IPS DF 6.9 (cell line): ENCODE data around the gene RAB44.

Experiments
- DNase-seq: peaks from one replicate; pipeline ENCODE4 v3.0.0-alpha.2; 2013; ENCODE audit warnings: low read depth, low spot score
- H3K27ac ChIP-seq: one replicate; pipeline ENCODE4 v1.5.1; 2013; ENCODE audit warnings: low read length, control low read depth
- H3K27me3 ChIP-seq: 2 replicates; pipeline ENCODE4 v1.6.1; 2013; ENCODE audit warnings: mild to moderate bottlenecking, low read length; ENCODE audit not compliant: control insufficient read depth, insufficient read depth
- H3K36me3 ChIP-seq: 2 replicates; pipeline ENCODE4 v1.6.1; 2013; ENCODE audit warnings: low read length; ENCODE audit not compliant: control insufficient read depth, insufficient read depth
- H3K4me1 ChIP-seq: 2 replicates; pipeline ENCODE4 v1.6.1; 2013; ENCODE audit warnings: low read length; ENCODE audit not compliant: control insufficient read depth, insufficient read depth
- H3K4me3 ChIP-seq: 2 replicates; pipeline ENCODE4 v1.5.1; 2013; ENCODE audit warnings: mild to moderate bottlenecking, low read length
- H3K9me3 ChIP-seq: 2 replicates; pipeline ENCODE4 v1.6.1; 2013; ENCODE audit warnings: low read length, inconsistent platforms; ENCODE audit not compliant: control insufficient read depth, insufficient read depth
- WGBS: extraction: QIAGEN DNeasy Blood & Tissue Kit; methylation state at CpG from one replicate; pipeline ENCODE4 v1.1.7; 2013; ENCODE audit warnings: mixed read lengths, missing lambda C conversion rate; ENCODE audit not compliant: insufficient read length, insufficient coverage; 5-methylcytosine and 5-hydroxymethylcytosine counted together

The RAB44 gene

DNA sequence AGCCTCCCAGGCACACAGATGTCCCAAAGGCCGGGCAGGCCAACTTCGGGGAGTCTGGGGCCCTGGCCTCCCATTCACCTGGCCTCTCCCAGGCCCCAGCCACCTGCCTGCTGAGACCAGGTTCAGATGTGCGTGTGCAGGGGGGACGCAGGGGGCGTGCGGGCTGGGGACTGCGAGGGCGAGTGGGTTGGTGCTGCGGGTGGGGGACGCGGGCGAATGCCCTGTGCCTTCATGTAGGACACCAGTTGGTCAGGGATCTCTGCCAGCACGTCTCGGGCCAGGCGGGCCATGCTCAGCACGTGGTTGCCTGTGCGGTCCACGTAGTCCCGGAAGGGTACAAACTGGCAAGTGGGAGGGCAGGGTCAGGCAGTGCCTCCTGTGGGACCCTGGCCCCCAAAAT is 44.5 kb downstream of the RAB44 start:
- H3K27ac ChIP-seq = no peak overlapping the region
- no peaks in the 10 kb centered on the region for H3K36me3 ChIP-seq
- WGBS = no CpG with 5 or more reads among the region's 19 CpGs
- no peak overlapping the region for H3K4me3 ChIP-seq
- H3K9me3 ChIP-seq = no peaks in the 10 kb centered on the region
- no peaks in the 10 kb centered on the region for H3K4me1 ChIP-seq
- DNase-seq = no peak
- H3K27me3 ChIP-seq = no peaks in the 10 kb centered on the region

DNA sequence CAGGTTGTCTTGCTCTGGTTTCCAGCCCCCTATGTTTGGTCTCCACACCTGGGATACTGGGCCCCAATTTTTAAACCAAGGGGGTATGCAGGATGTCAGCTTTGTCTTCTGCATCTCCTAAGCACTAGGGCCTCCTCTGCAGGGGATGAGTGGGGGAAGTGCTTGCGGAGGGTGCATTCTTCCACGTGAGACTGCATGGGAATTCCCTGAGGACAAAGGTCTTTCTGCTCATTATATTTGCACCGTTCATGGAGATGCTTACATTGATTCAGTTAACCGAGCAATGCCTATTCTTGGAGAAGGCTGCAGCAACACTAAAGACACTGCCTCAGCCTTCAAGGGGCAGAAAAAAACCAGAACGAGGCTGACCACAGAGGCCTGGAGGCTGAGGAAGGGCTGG is 45.4 kb downstream of the RAB44 start:
- no peaks in the 10 kb centered on the region for H3K9me3 ChIP-seq
- WGBS = no CpG with 5 or more reads among the region's 5 CpGs
- H3K4me3 ChIP-seq = no peak overlapping the region
- H3K27me3 ChIP-seq = no peaks in the 10 kb centered on the region
- no peaks in the 10 kb centered on the region for H3K4me1 ChIP-seq
- no peak overlapping the region for H3K27ac ChIP-seq
- DNase-seq = no peak
- H3K36me3 ChIP-seq = no peaks in the 10 kb centered on the region

DNA sequence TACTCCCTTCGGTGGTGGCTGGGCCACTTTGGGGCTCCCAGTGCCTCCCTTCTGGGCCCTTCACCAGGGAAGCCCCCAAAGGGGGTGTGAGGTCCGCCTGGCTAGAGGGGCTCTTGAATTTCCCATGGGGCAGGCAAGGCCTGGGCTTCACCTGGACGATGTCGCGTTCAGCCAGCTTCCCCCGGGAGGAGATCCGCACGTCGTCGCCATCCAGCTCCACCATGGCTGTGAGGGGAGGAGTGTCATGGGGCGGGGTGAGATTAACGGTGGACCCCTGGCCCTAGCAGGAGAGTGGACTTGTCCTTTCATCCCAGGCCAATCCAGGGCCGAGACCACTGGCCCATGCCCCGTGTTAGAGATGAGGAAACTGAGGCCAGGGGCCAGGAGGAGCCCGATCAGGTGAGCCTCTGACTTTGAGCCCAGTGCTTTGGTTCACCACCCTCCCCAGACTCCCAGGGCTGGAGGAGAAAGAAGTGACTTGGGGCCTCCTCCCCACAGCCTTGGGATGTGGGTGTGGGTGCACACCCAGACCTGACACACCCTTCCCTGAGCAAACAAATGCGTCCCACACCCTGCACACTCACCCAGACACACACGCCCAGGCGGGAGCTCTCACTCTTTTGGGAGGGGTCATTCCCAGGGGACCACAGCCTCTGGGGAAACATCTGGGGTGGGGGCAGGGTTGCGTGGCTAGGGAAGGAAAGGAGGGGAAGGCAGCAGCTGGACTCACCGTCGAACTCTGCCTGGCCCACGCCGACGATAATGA is 46.1 kb downstream of the RAB44 start:
- no peak overlapping the region for H3K4me3 ChIP-seq
- no peak overlapping the region for H3K27ac ChIP-seq
- no peaks in the 10 kb centered on the region for H3K9me3 ChIP-seq
- H3K4me1 ChIP-seq = no peaks in the 10 kb centered on the region
- no CpG with 5 or more reads among the region's 24 CpGs for WGBS
- no peaks in the 10 kb centered on the region for H3K27me3 ChIP-seq
- H3K36me3 ChIP-seq = no peaks in the 10 kb centered on the region
- no peak for DNase-seq

DNA sequence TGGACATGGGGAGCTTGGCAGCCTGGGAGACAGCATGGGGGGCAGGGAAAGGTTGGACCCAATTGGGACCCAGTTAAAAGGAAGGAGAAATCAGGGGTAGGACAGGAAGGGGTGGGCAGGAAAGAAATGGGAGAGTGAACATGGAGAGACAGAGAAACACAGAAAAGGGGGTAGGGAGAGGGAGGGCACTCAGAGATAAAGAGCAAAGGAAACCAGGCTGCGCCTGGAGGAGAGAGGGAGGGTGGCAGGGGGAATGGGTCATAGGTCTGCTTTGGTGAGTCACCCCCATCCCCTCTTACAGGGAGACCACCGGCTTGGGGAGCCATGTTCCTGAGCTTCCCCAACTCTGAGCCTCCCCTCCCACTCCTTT is 46.7 kb downstream of the RAB44 start:
- no CpG with 5 or more reads among the region's 2 CpGs for WGBS
- Histone ChIP-seq H3K4me3 (no peak overlapping the region), H3K27me3 (no peaks in the 10 kb centered on the region), H3K9me3 (no peaks in the 10 kb centered on the region), H3K4me1 (no peaks in the 10 kb centered on the region), H3K27ac (no peak overlapping the region), H3K36me3 (no peaks in the 10 kb centered on the region)
- DNase-seq = no peak

DNA sequence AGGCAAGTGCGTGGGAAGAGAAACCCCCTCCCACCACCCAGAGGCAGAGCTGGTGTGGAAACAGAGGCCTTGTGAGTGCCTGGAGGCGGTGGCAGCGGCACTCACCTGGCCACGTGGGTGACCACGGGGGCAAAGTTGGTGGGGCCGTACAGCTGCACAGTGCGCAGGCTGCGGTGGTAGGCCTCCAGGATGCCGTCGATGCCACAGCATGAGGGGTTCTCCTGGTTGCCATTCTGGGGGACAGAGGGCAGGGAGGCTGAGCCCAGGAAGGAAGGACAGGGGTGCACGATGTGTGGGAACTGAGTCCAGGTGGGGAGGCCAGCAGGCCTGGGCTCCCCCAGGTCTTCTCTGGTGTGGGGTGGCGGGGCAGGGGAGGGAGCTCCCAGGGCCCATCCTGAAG is 47.7 kb downstream of the RAB44 start:
- Histone ChIP-seq H3K27ac (no peak overlapping the region), H3K9me3 (no peaks in the 10 kb centered on the region), H3K4me1 (no peaks in the 10 kb centered on the region), H3K27me3 (no peaks in the 10 kb centered on the region), H3K36me3 (no peaks in the 10 kb centered on the region), H3K4me3 (no peak overlapping the region)
- no CpG with 5 or more reads among the region's 12 CpGs for WGBS
- no peak for DNase-seq

DNA sequence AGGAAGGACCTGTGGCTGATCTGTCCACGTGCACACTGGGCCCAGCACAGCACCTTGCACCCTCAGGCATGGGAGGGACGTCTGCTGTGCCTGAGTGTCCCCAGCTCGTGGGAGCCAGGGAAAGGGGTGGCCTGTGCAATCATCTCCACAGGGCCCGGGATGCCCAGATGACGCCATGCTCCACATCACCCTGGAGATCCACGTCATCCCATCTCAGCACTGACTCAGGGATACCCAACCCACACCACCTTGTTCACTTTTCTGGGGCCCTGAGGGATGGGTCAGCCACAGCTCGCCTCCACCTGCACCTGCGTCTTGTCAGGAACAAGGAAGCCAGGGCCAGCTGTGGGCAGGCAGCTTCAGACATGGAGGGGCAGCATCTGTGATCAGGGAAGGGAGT is 48.2 kb downstream of the RAB44 start:
- Histone ChIP-seq H3K4me1 (no peaks in the 10 kb centered on the region), H3K36me3 (no peaks in the 10 kb centered on the region), H3K27me3 (no peaks in the 10 kb centered on the region), H3K4me3 (no peak overlapping the region), H3K27ac (no peak overlapping the region), H3K9me3 (no peaks in the 10 kb centered on the region)
- no peak for DNase-seq
- WGBS = no CpG with 5 or more reads among the region's 8 CpGs

DNA sequence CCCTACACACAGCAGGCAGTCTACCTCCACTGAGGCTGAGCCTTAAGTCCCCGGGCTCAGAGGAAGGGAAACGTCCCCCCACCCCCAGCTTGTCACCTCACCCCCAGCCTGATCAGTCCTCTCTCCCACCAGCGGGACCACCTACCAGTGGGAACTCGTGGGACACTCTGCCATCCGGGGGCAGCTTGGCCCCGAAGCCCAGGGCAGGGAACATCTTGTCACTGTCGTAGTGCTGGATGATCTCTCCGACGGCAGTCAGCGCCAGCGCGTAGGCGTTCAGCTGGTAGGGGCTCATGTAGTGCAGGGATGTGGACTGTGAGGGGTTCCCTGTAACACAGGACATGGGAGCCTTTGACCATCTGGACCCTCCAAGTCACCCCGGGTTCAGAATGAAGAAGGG is 48.6 kb downstream of the RAB44 start:
- no CpG with 5 or more reads among the region's 14 CpGs for WGBS
- no peak for DNase-seq
- no peak overlapping the region for H3K27ac ChIP-seq
- no peaks in the 10 kb centered on the region for H3K9me3 ChIP-seq
- no peak overlapping the region for H3K4me3 ChIP-seq
- no peaks in the 10 kb centered on the region for H3K4me1 ChIP-seq
- no peaks in the 10 kb centered on the region for H3K36me3 ChIP-seq
- H3K27me3 ChIP-seq = no peaks in the 10 kb centered on the region

DNA sequence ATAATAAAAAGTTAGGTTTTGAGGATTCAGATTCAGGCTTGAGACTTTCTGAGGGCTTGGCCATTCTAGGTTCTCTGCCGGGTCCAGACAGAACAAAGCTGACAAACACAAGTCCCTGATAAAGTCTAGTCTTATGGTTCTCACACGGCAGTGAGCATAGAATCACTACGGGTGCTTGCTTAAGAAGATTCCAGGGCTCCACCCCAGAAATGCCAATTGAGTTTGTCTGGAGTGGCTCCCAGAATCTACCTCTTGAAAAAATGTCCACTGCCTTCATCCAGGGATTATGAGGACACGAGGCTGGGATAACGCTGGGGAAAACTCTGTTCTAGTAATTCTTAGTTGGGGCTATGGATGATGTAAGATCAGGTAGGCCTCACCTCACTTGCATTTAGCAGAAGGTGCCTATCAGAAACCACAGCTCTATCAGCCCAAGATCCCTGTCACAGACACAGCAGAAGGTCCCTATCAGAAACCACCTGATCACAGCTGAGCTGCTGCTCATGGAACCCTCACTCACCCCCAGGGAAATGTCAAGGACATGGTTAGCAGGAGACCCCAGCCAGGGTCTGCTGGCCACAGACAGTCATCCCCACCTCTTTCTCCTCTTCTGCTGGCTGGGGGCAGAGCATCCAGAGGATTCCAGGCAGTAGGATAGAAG is 52.3 kb downstream of the RAB44 start:
- Histone ChIP-seq H3K27me3 (no peaks in the 10 kb centered on the region), H3K27ac (no peak overlapping the region), H3K4me3 (no peak overlapping the region), H3K36me3 (no peaks in the 10 kb centered on the region), H3K4me1 (no peaks in the 10 kb centered on the region), H3K9me3 (no peaks in the 10 kb centered on the region)
- no CpG with 5 or more reads among the region's 5 CpGs for WGBS
- no peak for DNase-seq

DNA sequence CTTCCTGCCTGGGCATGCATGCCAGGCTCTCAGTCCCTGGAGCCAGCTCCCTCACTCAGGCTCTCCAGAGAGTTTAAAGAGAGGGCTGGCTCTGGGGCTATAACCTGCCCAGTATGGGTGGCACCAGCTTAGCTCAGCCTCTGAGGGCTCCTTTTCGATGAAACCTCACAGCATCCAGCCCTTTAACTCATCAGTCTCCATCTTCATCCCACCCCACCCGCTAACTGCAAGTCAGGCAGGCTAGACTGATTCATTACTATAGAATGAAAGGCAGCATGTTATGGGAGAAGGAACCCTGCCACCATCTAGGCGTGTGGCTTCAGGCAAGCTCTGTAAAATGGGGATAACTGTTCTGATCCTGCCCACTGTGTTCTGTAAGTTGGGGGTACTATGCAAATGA is 53.5 kb downstream of the RAB44 start:
- no peak for DNase-seq
- H3K27me3 ChIP-seq = no peaks in the 10 kb centered on the region
- H3K27ac ChIP-seq = no peak overlapping the region
- no CpG with 5 or more reads among the region's 3 CpGs for WGBS
- H3K4me1 ChIP-seq = no peaks in the 10 kb centered on the region
- no peaks in the 10 kb centered on the region for H3K36me3 ChIP-seq
- no peaks in the 10 kb centered on the region for H3K9me3 ChIP-seq
- H3K4me3 ChIP-seq = no peak overlapping the region

DNA sequence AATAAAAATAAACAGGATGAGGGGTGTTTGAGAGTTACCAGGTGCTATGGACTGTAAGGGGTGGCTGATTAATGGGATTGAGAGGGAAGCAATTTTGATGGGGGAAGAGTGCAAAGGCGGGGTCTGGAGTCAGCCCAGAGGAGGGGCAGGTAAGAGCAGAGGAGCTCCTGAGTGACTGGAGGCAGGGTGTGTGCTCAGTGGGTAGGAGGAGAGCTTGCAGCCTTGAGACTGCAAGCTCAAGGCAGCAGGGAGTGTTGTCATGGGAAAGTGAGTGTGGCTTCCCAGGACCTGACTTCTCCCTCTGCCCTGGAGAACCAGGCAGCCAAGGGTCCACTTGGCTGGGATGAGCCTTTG is 54.2 kb downstream of the RAB44 start:
- no peaks in the 10 kb centered on the region for H3K9me3 ChIP-seq
- no peaks in the 10 kb centered on the region for H3K36me3 ChIP-seq
- no peak overlapping the region for H3K27ac ChIP-seq
- WGBS = no CpG with 5 or more reads among the region's 1 CpG
- H3K27me3 ChIP-seq = no peaks in the 10 kb centered on the region
- no peak for DNase-seq
- H3K4me1 ChIP-seq = no peaks in the 10 kb centered on the region
- H3K4me3 ChIP-seq = no peak overlapping the region
